ENCODE data around the gene SLC5A10.
"Not testable (repeated sequence)": the region's sequence is repeated elsewhere in the genome, so short reads cannot be mapped to it uniquely, and the experiment has no call there.

DNA sequence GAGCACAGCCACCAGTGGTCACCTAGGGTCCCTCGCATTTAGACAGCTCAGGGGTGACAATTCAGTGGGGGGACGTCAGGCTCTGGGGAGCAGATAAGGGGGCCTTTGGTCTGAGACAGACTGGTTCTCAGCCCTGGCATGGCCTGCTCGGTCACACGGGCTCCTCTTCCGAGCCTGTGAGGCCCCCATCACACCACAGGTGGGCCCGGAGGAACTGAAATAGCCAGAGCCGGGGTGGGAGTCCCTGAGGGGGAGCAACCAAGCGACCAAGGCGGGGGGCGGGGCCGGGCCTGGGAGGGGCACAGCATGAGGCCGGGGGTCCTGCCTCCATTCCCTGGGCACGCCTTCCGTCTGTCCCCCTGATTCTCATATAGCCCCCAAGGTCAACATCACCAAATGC lies 90.4 kb downstream of the SLC5A10 start:
- TF ChIP-seq CTCF, POLR2A, EP300 (IDR thresholded peaks at IDR 0.05): not testable (repeated sequence)

Data from ovary (tissue), 3 donors.